Suprapubic skin (tissue), 4 donors: ENCODE measurements around the gene UNC13B.

Experiments used
- POLR2A ChIP-seq, 2 donors: fragments of 450-650 bp; IDR thresholded peaks; one replicate each; pipeline ENCODE4 v1.6.1; 2017; ENCODE audit warnings: antibody characterized with exemption in 2 of 2, mild to moderate bottlenecking in 2 of 2, moderate library complexity in 2 of 2
- POLR2AphosphoS5 ChIP-seq, 3 donors: sonication (generic); formaldehyde crosslinking; IDR thresholded peaks; one replicate each; pipeline ENCODE4 v1.6.1; 2017; ENCODE audit warnings: antibody characterized with exemption in 3 of 3
- TF ChIP-seq, protein P1 (sequence below), 2 donors: fragments of 200-600 bp in 1 of 2; fragments of 450-650 bp in 1 of 2; sonication (generic) in 1 of 2; IDR thresholded peaks; one replicate each; pipeline ENCODE4 v1.5.1; 2016 to 2019; ENCODE audit warnings: antibody characterized with exemption in 2 of 2, mild to moderate bottlenecking in 1 of 2, moderate library complexity in 1 of 2

DNA sequence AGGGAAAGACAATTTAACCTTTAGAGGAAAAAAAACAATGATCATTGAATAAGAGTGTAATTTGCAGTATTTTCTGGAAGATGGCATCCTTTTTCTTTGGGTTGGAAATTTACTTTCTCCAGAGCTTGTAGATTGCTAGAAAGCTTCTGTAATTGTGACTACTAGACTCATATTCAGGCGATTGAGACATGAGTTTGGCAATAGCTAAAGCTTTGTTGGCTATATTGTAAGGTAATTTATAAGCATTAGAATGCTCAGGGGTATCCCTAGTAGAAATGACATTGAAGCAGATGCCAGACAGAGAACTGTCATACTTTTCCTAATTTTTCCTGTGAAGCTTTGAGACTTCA is 115.3 kb downstream of the UNC13B start:
- TF ChIP-seq, protein P1, sequence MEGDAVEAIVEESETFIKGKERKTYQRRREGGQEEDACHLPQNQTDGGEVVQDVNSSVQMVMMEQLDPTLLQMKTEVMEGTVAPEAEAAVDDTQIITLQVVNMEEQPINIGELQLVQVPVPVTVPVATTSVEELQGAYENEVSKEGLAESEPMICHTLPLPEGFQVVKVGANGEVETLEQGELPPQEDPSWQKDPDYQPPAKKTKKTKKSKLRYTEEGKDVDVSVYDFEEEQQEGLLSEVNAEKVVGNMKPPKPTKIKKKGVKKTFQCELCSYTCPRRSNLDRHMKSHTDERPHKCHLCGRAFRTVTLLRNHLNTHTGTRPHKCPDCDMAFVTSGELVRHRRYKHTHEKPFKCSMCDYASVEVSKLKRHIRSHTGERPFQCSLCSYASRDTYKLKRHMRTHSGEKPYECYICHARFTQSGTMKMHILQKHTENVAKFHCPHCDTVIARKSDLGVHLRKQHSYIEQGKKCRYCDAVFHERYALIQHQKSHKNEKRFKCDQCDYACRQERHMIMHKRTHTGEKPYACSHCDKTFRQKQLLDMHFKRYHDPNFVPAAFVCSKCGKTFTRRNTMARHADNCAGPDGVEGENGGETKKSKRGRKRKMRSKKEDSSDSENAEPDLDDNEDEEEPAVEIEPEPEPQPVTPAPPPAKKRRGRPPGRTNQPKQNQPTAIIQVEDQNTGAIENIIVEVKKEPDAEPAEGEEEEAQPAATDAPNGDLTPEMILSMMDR (IDR thresholded peaks at IDR 0.05) = no peak
- TF ChIP-seq POLR2AphosphoS5 (IDR thresholded peaks at IDR 0.05) = no peak
- TF ChIP-seq POLR2A (IDR thresholded peaks at IDR 0.05) = no peak
